ENCODE data around the gene USP16.
A peak's percentile ranks its signal among the peaks of the same experiment; 100 is the strongest.
"Not testable (repeated sequence)": the region's sequence is repeated elsewhere in the genome, so short reads cannot be mapped to it uniquely, and the experiment has no call there.

USP16 gene

GRCh38 chr21:29024474-29025327, at the start of gene USP16:
Gene USP16 (plus strand): TSS chr21:29024668. CDS start chr21:29027914, 3,246 bp downstream.
- DNase-seq: peak; percentile 99

- DNase-seq: no peak
These were observed 49.1 kb upstream of the USP16 start for GRCh38 chr21:28975397-28975796.

GRCh38 chr21:28979092-28979491, 45.4 kb upstream of the USP16 start:
- DNase-seq: no peak

DNA sequence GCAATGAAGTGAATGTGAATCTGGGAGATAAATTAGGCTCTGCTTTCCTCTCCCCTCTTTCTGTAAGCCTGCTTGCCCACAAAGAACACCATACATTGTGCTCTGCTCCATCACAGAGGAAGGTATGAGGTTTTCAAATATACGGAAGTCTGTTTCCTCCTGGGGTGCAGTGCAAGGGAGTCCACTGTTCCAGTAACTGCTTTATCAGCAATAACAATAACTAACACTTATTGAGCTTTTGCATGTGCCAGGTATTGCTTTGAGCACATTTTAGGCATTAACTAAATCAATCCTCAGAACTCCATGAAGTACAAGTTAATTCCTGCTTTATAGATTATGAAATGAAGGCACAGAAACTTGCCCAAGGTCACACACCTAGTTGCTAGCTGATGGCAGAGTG, 41.8 kb upstream of the USP16 start:
- no peak for DNase-seq

GRCh38 chr21:28986677-28987076, 37.8 kb upstream of the USP16 start:
- DNase-seq: no peak

GRCh38 chr21:28988146-28988545, 36.3 kb upstream of the USP16 start:
- not testable (repeated sequence) for DNase-seq

- no peak for DNase-seq
These were observed 32.5 kb upstream of the USP16 start for GRCh38 chr21:28991861-28992525.

GRCh38 chr21:28992526-28993292, 31.8 kb upstream of the USP16 start, which contains the start of gene LTN1:
Gene LTN1 (minus strand): TSS chr21:28992877. CDS start chr21:28992805, 72 bp downstream.
- peak; percentile 99 for DNase-seq

DNA sequence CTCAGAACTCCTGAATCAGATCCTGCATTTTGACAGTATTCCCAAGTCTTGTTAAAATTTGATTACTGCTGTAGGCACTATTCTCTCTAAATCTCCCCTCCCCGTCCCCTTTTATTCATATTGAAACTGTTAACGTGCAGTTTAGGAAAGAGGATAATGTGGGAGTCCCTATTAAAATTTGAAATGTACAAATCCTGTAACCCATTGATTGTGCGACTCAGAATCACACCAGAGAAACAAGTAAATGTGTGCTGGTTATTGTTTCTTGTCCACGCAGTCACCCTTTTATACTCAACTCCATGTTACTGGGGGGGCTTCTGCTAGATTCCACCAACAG, 31.2 kb upstream of the USP16 start:
- DNase-seq: no peak

DNA sequence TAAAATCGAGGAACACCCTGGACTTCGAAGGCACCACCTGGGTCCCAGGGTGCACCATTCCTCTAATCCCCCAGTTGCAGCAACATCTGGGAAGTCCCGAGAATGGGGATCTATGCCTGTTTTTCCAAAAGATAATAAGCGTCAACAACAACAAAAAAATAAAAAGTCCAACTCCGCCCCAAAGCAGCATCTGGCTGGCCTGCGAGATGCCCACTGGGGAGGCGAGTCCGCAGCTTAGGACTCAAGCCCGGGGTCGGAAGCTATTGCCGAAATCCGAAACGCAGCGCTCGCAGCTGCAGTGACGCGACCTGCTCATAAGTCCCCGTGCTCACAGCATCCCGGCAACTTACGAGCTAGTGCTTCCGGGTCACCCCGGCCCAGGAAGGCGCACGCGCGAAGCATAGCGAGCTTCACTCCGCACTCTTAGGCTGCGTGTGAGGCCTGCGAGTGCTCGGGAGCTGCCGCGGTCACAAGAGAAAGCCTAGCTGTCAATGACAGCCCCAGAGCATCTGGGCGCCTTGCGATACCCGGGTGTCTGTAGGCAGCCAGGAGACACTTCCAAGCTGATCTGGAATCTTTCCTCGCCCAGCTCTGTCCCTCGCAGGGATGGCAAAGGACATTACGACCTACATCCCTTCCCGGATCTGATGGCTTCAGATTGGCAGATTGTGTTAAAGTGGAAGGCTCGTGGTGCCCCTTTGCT, 21.9 kb upstream of the USP16 start:
- peak; percentile 94 for DNase-seq

GRCh38 chr21:29005696-29006095, 18.8 kb upstream of the USP16 start:
- DNase-seq: no peak

GRCh38 chr21:29007135-29007534, 17.3 kb upstream of the USP16 start:
- DNase-seq: no peak

GRCh38 chr21:29007810-29008209, 16.7 kb upstream of the USP16 start:
- DNase-seq: no peak

GRCh38 chr21:29008367-29008766, 16.1 kb upstream of the USP16 start:
- DNase-seq: no peak

DNA sequence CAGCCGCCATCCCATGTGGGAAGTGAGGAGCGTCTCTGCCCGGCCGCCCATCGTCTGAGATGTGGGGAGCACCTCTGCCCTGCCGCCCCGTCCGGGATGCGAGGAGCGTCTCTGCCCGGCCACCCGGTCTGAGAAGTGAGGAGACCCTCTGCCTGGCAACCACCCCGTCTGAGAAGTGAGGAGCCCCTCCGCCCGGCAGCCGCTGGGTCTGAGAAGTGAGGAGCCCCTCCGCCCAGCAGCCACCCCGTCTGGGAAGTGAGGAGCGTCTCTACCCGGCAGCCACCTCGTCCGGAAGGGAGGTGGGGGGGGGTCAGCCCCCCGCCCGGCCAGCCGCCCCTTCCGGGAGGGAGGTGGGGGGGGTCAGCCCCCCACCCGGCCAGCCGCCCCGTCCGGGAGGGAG, 13.2 kb upstream of the USP16 start:
- not testable (repeated sequence) for DNase-seq

DNA sequence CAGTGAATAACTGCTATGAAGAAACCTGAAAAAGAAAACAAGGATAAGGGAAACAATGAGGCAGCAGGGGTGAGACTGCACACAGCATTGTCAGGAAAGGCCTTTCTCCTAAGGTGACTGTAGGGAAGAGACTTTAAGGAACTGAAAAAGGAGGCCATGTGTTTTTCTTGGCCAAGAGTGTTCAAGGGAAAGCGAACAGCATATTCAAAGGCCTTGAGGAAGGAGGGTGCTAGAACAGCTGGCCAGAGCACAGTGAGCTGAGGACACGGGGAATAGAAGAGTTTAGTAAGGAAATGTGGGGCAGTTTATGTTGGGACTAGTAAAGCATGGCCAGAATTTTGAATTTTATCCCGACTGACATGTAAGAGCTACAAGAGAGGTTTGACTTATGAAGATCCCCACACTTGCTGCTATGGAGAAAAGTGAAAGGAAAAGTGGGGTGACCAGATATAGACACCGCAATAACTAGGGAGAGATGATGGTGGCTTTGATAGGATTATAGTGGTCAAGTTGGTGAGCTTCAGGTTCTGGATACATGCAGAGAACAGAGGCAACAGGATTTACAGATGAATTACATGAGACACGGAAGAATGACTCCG, 6.7 kb upstream of the USP16 start:
- DNase-seq: no peak

DNA sequence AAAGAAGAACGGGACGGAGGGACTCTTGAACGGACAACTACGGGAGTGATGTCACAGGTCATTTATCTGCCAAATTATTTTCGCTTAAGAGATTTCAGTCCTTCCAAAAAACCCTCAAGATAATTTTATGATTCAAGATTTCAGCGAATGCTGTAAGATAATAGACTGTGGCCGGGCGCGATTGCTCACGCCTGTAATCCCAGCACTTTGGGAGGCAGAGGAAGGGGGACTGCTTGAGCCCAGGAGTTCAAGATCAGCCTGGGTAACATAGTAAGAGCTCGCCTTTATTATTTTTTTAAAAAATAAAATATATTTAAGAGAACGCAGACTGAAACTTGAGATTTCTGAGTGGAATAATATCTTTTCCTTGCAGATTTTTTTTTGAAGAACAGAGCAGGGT, 5.9 kb upstream of the USP16 start:
- no peak for DNase-seq

- DNase-seq: no peak
These were observed 2.3 kb upstream of the USP16 start for GRCh38 chr21:29022166-29022565.

DNA sequence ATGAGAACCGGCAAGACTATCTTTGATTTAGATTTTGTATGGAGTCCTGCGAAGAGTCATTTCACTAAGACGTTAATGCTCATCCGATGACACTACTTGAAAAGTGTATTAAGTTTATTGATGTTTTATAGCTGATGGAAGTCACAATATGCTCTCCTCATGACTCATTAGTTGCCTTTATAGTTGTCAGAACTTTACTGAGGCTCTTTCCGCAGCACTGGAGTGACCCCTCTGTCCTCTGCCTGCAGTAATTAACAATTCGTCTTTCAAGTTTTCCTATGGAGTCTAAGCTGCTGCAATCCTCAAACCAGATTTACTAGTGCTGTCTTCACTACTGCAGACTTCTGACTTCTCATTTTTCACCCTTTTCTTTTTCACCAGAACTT, 853 bp downstream of the USP16 start:
- no peak for DNase-seq

GRCh38 chr21:29029524-29029923, 5.1 kb downstream of the USP16 start:
- no peak for DNase-seq

DNA sequence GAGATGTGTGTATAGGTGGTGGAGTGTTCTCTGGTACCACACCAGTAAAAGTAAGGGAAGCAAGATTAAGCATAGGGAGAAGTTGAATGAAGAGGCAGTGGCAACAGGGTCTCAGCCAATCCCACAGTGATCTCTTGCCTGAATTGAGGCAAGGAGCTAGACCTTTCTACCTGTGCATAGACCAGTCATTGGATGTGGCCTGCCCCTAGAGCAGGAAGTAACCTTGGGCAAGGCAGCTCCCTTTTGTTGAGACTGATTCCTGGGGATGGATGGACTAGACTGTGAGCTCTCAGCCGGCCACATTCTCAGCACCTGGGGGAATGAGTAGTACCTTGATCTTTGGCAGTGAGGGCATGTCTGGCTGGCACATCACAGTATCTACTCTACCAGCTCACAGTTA, 6.4 kb downstream of the USP16 start:
- no peak for DNase-seq

DNA sequence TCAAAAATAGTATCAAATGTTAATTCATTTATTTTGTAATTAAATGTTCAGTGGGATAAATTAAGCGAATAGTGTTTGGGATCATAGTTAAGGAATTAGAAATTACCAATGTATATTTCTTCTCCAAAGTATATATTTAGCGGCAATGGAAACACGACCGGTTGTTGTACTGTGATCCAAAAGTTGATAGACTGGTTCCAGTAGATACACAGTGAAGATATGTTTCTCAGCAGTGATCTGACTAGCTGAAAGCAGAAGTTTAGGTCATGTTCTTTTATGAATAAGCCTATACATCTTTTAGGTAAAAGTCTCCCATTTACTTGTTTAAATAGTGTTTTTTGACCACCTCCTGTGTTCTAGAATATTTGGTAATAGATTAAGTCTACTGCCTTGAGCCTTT, 8.8 kb downstream of the USP16 start:
- no peak for DNase-seq

DNA sequence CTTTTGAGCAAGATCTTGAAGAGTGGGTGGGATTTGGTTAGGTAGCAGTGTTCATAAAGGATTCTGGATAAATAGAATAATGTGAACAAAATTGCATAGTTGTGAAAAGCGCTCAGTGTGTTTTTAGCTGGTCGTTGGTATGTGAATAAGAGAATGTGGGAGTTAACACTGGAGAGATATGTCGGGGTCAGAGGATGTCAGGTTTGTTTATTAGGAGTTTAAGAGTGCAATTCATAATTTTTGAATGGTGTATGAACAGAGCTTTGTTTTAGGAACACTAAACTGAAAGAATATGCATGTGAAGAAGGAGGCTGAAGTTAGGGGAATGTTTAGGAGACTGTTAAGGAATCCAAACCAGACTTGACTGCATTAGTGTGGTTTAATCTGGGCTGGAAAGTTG, 9.4 kb downstream of the USP16 start:
- no peak for DNase-seq
